Measurements from ENCODE around the gene MYO6. TPM values are rescaled to one million over a fixed set of nuclear protein-coding genes. Genes with fewer than 3 reads are reported as not detected.

MYO6 gene
- total RNA-seq, 4 donors from 2014 or later: 19.1 to 72.2 (median 59.2) TPM

DNA sequence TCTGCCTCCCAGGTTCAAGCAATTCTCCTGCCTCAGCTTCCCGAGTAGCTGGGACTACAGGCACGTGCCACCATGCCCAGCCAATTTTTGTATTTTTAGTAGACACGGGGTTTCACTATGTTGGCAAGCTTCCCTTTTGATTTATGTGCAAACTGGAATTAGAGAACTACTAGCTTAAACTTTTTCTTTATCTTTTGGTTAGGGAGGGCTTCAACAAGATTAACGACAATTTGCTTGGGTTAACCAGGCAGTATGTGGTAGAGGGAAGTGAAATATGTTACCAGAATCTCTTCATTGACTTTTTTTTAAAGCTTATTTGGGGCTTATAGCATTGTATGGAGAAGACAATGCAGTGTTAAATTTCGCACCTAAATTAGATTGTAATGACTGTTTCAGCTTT lies 9.0 kb downstream of the MYO6 start:
- in situ Hi-C loops (cut with MboI; ENCODE audit: low pct_ligation_motif_present in 1 of 4, low pct_unique_long_range_greater_than_20kb in 1 of 4, low sequenced_read_pairs in 3 of 4) (no loop called here), intact Hi-C loops (cut with DNase I; ENCODE audit: low total_unique reads) (no loop called here)
- no peaks in the 10 kb centered on the region for H3K9me3 ChIP-seq
- H3K36me3 ChIP-seq: no peaks in the 10 kb centered on the region
- no peak overlapping the region for H3K27ac ChIP-seq
- TF ChIP-seq CTCF (IDR thresholded peaks at IDR 0.05) (no peak), EP300 (IDR thresholded peaks at IDR 0.05; ENCODE audit: low read depth) (no peak), POLR2AphosphoS5 (IDR thresholded peaks at IDR 0.05) (no peak), POLR2A (IDR thresholded peaks at IDR 0.05) (no peak)
- no peak for DNase-seq
- peaks cover 0 to 9% (median 2%) of the 10 kb centered on the region in 4 donors for H3K4me1 ChIP-seq
- H3K4me3 ChIP-seq: no peak overlapping the region
- 61 to 68% methylated on average over 3 to 5 of the region's 5 CpGs for WGBS, 2 donors (ENCODE audit: low coverage in 1 of 2)
- no peaks in the 10 kb centered on the region for H3K27me3 ChIP-seq

GRCh38 chr6:75759207-75759606 lies 10.2 kb downstream of the MYO6 start:
- peaks cover 0 to 6% (median 0%) of the 10 kb centered on the region in 4 donors for H3K4me1 ChIP-seq
- in situ Hi-C loops (cut with MboI; ENCODE audit: low pct_ligation_motif_present in 1 of 4, low pct_unique_long_range_greater_than_20kb in 1 of 4, low sequenced_read_pairs in 3 of 4) (no loop called here), intact Hi-C loops (cut with DNase I; ENCODE audit: low total_unique reads) (no loop called here)
- DNase-seq: no peak
- 67 to 88% methylated on average over 4 to 5 of the region's 5 CpGs for WGBS, 2 donors (ENCODE audit: low coverage in 1 of 2)
- no peaks in the 10 kb centered on the region for H3K9me3 ChIP-seq
- no peak overlapping the region for H3K4me3 ChIP-seq
- no peak overlapping the region for H3K27ac ChIP-seq
- H3K36me3 ChIP-seq: no peaks in the 10 kb centered on the region
- TF ChIP-seq EP300 (IDR thresholded peaks at IDR 0.05; ENCODE audit: low read depth): no peak
- no peak for TF ChIP-seq POLR2AphosphoS5 (IDR thresholded peaks at IDR 0.05)
- TF ChIP-seq POLR2A (IDR thresholded peaks at IDR 0.05): no peak
- TF ChIP-seq CTCF (IDR thresholded peaks at IDR 0.05): no peak
- no peaks in the 10 kb centered on the region for H3K27me3 ChIP-seq

GRCh38 chr6:75760320-75760719 lies 11.3 kb downstream of the MYO6 start:
- in situ Hi-C loops (cut with MboI; ENCODE audit: low pct_ligation_motif_present in 1 of 4, low pct_unique_long_range_greater_than_20kb in 1 of 4, low sequenced_read_pairs in 3 of 4) (no loop called here), intact Hi-C loops (cut with DNase I; ENCODE audit: low total_unique reads) (no loop called here)
- no peak for DNase-seq
- H3K27me3 ChIP-seq: no peaks in the 10 kb centered on the region
- TF ChIP-seq EP300 (IDR thresholded peaks at IDR 0.05; ENCODE audit: low read depth) (no peak), POLR2A (IDR thresholded peaks at IDR 0.05) (no peak), POLR2AphosphoS5 (IDR thresholded peaks at IDR 0.05) (no peak), CTCF (IDR thresholded peaks at IDR 0.05) (no peak)
- 84 to 92% methylated on average over 1 of the region's 1 CpG for WGBS, 2 donors (ENCODE audit: low coverage in 1 of 2)
- H3K9me3 ChIP-seq: no peaks in the 10 kb centered on the region
- H3K36me3 ChIP-seq: no peaks in the 10 kb centered on the region
- peaks cover 0 to 6% (median 0%) of the 10 kb centered on the region in 4 donors for H3K4me1 ChIP-seq
- no peak overlapping the region for H3K27ac ChIP-seq
- no peak overlapping the region for H3K4me3 ChIP-seq

GRCh38 chr6:75761489-75761888 lies 12.4 kb downstream of the MYO6 start:
- intact Hi-C loops (cut with DNase I; ENCODE audit: low total_unique reads): no loop called here
- in situ Hi-C loops (cut with MboI; ENCODE audit: low pct_ligation_motif_present in 1 of 4, low pct_unique_long_range_greater_than_20kb in 1 of 4, low sequenced_read_pairs in 3 of 4): no loop called here
- no peak overlapping the region for H3K27ac ChIP-seq
- no peaks in the 10 kb centered on the region for H3K9me3 ChIP-seq
- no peak overlapping the region for H3K4me3 ChIP-seq
- no peaks in the 10 kb centered on the region for H3K36me3 ChIP-seq
- H3K27me3 ChIP-seq: no peaks in the 10 kb centered on the region
- WGBS, 2 donors (ENCODE audit: low coverage in 1 of 2): 57 to 96% methylated on average over 1 of the region's 1 CpG
- no peak for TF ChIP-seq POLR2A (IDR thresholded peaks at IDR 0.05)
- no peak for TF ChIP-seq POLR2AphosphoS5 (IDR thresholded peaks at IDR 0.05)
- TF ChIP-seq CTCF (IDR thresholded peaks at IDR 0.05): no peak
- TF ChIP-seq EP300 (IDR thresholded peaks at IDR 0.05; ENCODE audit: low read depth): no peak
- peaks cover 0 to 6% (median 0%) of the 10 kb centered on the region in 4 donors for H3K4me1 ChIP-seq
- DNase-seq: no peak
